Astrocyte of the spinal cord (primary cell): ENCODE measurements around the gene FSD1L.

Experiments
- DNase-seq: peaks from one replicate; pipeline ENCODE4 v3.0.0; 2011; ENCODE audit warnings: low read depth, low spot score
- H3K4me3 ChIP-seq: 2 replicates; pipeline ENCODE4 v1.5.1; 2011; ENCODE audit warnings: low read depth, mild to moderate bottlenecking, low read length, moderate library complexity
- in situ Hi-C: cut with HindIII; loops from 2 replicates; pipeline ENCODE4 v1.10.0; 2017; ENCODE audit warnings: low sequenced_read_pairs
- TF ChIP-seq, protein P1 (sequence below): IDR thresholded peaks from 2 replicates; pipeline ENCODE4 v1.5.1; 2012; ENCODE audit warnings: low read depth, mild to moderate bottlenecking, low read length, inconsistent platforms

The FSD1L gene

GRCh38 chr9:105447814-105448812, at the start of gene FSD1L:
Gene FSD1L, plus strand, starts transcription at chr9:105448034. Its CDS starts 187 bp downstream, at chr9:105448221.
- in situ Hi-C loops = no loop called here
- TF ChIP-seq, protein P1, sequence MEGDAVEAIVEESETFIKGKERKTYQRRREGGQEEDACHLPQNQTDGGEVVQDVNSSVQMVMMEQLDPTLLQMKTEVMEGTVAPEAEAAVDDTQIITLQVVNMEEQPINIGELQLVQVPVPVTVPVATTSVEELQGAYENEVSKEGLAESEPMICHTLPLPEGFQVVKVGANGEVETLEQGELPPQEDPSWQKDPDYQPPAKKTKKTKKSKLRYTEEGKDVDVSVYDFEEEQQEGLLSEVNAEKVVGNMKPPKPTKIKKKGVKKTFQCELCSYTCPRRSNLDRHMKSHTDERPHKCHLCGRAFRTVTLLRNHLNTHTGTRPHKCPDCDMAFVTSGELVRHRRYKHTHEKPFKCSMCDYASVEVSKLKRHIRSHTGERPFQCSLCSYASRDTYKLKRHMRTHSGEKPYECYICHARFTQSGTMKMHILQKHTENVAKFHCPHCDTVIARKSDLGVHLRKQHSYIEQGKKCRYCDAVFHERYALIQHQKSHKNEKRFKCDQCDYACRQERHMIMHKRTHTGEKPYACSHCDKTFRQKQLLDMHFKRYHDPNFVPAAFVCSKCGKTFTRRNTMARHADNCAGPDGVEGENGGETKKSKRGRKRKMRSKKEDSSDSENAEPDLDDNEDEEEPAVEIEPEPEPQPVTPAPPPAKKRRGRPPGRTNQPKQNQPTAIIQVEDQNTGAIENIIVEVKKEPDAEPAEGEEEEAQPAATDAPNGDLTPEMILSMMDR = peak; percentile 58

DNA sequence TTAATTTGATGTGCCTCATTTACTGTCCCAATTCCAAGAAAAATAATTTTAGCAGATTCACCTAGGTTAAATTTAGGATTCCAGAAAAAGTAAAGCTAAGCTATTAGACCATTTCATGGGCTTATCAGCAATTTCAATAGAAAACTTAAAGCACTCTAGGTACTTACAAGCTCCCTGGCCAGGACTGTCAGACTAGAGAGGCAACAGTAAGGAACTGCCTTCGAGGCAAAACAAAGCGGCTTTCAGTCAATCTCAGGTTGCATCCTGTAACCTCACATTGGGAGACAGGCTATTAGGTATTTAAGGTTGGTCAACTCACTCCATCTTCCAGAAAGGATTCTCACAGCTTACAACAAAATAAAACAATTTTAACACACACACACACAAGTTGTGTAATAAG, 48.7 kb upstream of the FSD1L start:
- in situ Hi-C loops = no loop called here
- no peak for DNase-seq
- TF ChIP-seq, protein P1 = no peak
- no peak overlapping the region for H3K4me3 ChIP-seq

More at GRCh38 chr9:105447814-105448812, at the start of gene FSD1L:
- peak within 1 kb of the TSS; percentile 78 for H3K4me3 ChIP-seq
- DNase-seq = peak; percentile 92

- DNase-seq = peak; percentile 39
- in situ Hi-C loops = no loop called here
- TF ChIP-seq, protein P1 = peak; percentile 33
- no peak overlapping the region for H3K4me3 ChIP-seq
Measured at GRCh38 chr9:105401651-105402050, 46.2 kb upstream of the FSD1L start.

DNA sequence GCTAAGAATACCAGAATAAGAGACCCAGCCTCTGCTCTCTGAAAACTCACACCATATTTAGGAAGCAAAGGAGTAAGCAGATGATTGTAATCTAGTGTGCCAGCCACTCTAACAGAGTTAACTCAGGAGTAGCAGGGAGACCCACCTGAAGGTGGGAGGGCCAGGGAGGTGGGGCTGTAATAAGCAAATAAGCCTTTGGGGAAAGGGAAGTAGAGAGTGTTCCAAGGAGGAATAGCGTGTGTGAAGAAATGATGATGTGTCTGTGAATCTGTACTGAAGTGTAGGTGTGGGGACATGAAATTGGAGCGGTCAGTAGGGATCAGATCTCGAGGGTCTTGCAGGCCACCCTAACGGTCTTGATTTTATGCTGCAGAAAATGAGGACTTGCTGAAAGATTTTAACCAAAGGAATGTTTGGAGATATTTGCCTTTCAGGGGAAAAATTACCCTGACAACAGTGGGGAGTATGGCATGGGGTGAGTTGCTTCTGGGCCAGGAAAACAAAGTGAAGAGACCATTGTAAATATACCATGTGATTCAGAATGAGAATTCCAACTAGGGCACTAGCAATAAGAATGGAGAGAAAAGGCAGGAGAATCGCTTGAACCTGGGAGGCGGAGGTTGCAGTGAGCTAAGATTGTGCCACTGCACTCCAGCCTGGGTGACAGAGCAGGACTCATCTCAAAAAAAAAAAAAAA, 44.1 kb upstream of the FSD1L start:
- no peak for DNase-seq
- in situ Hi-C loops = no loop called here
- H3K4me3 ChIP-seq = no peak overlapping the region
- TF ChIP-seq, protein P1 = no peak

GRCh38 chr9:105405514-105406131, 42.2 kb upstream of the FSD1L start:
- DNase-seq = peak; percentile 56
- no peak overlapping the region for H3K4me3 ChIP-seq
- in situ Hi-C loops = no loop called here
- TF ChIP-seq, protein P1 = no peak

DNA sequence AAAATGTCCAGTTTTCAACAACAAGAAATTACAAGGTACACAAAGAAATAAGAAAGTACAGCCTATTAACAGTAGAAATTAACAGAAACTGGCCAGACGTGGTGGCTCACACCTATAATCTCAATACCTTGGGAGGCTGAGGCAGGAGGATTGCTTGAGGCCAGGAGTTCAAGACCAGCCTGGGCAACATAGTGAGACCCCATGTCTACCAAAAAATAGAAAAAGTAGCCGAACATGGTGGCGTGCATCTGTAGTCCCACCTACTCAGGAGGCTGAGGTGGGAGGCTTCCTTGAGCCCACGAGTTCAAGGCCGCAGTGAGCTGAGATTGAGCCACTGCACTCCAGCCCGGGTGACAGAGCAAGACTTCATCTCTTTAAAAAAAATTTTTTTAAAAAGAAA, 41.5 kb upstream of the FSD1L start:
- no peak overlapping the region for H3K4me3 ChIP-seq
- no peak for DNase-seq
- TF ChIP-seq, protein P1 = no peak
- in situ Hi-C loops = no loop called here
